Natural killer cell treated with Interleukin-12 subunit alpha and Interleukin-12 subunit beta and Interleukin-15 and Interleukin-18, amount 100 ng/mL, for 72 hours (primary cell): ENCODE measurements around the gene DBP. TPM values are rescaled to one million over a fixed set of nuclear protein-coding genes. Genes with fewer than 3 reads are reported as not detected.
A peak's percentile ranks its signal among the peaks of the same experiment; 100 is the strongest.

Source experiments
- ATAC-seq, 2 donors: fragments of 150-1000 bp; cut with Tn5 transposase in 1 of 2; sonication (Bioruptor Pico), chemical (Tn5 transposase) in 1 of 2; 2 replicates each; pipeline ENCODE4 v1.10.0; 2021
- DNase-seq: peaks from one replicate; pipeline ENCODE4 v3.0.0; 2022; ENCODE audit warnings: low spot score
- H3K27ac Mint-ChIP-seq, 2 donors: 1 replicate in 1 of 2; 2 replicates in 1 of 2; pipeline ENCODE4 v1.8.0; 2022; ENCODE audit warnings: mixed read lengths in 2 of 2, mild to moderate bottlenecking in 1 of 2, moderate library complexity in 1 of 2
- H3K27me3 Mint-ChIP-seq, 2 donors: 1 replicate in 1 of 2; 2 replicates in 1 of 2; pipeline ENCODE4 v1.8.0; 2022; ENCODE audit warnings: mixed read lengths in 2 of 2
- H3K36me3 Mint-ChIP-seq: one replicate; pipeline ENCODE4 v1.8.0; 2022; ENCODE audit warnings: mixed read lengths
- H3K4me1 Mint-ChIP-seq, 2 donors: 1 replicate in 1 of 2; 2 replicates in 1 of 2; pipeline ENCODE4 v1.8.0; 2022; ENCODE audit warnings: low read depth in 2 of 2, mixed read lengths in 2 of 2, mild to moderate bottlenecking in 1 of 2
- H3K4me3 Mint-ChIP-seq: one replicate; pipeline ENCODE4 v1.8.0; 2022; ENCODE audit warnings: mixed read lengths
- H3K9me3 Mint-ChIP-seq: 2 replicates; pipeline ENCODE4 v1.8.0; 2022; ENCODE audit warnings: mixed read lengths
- total RNA-seq, 2 donors: library from RNA; stranded (reverse); gene quantifications; one replicate each; pipeline ENCODE4 v1.2.3, GENCODE V29; 2022

Gene DBP
- total RNA-seq, 2 donors from 2014 or later = 3.8 to 3.9 TPM

GRCh38 chr19:48611872-48612271 is 25.3 kb downstream of the DBP start:
- H3K4me3 Mint-ChIP-seq = no peak overlapping the region
- no peaks in the 10 kb centered on the region for H3K9me3 Mint-ChIP-seq
- ATAC-seq = no peak
- no peak overlapping the region for H3K27ac Mint-ChIP-seq
- H3K4me1 Mint-ChIP-seq = peaks cover 12 to 16% of the 10 kb centered on the region in 2 donors
- no peaks in the 10 kb centered on the region for H3K36me3 Mint-ChIP-seq
- no peak for DNase-seq
- H3K27me3 Mint-ChIP-seq = no peaks in the 10 kb centered on the region

GRCh38 chr19:48609571-48610108 is 27.5 kb downstream of the DBP start:
- Mint-ChIP-seq H3K36me3 (no peaks in the 10 kb centered on the region), H3K27ac (no peak overlapping the region), H3K4me3 (no peak overlapping the region), H3K9me3 (no peaks in the 10 kb centered on the region), H3K27me3 (no peaks in the 10 kb centered on the region), H3K4me1 (peaks cover 6% of the 10 kb centered on the region in 2 donors)
- DNase-seq (no peak), ATAC-seq (no peak)

GRCh38 chr19:48608798-48609263 is 28.3 kb downstream of the DBP start:
- Mint-ChIP-seq H3K4me1 (peaks cover 3% of the 10 kb centered on the region in 2 donors), H3K27me3 (no peaks in the 10 kb centered on the region), H3K27ac (no peak overlapping the region), H3K9me3 (no peaks in the 10 kb centered on the region), H3K36me3 (no peaks in the 10 kb centered on the region), H3K4me3 (no peak overlapping the region)
- DNase-seq = no peak
- peak; percentile 48 to 56 for ATAC-seq

GRCh38 chr19:48607359-48607755 is 29.8 kb downstream of the DBP start:
- Mint-ChIP-seq H3K9me3 (no peaks in the 10 kb centered on the region), H3K27ac (no peak overlapping the region)
- no peak for ATAC-seq

GRCh38 chr19:48606463-48607358 is 30.5 kb downstream of the DBP start, which contains the start of gene SPACA4:
Gene SPACA4, plus strand, starts transcription at chr19:48606742. Its CDS starts 237 bp downstream, at chr19:48606979.
- no peaks in the 10 kb centered on the region for H3K4me1 Mint-ChIP-seq

More at GRCh38 chr19:48607359-48607755, 29.8 kb downstream of the DBP start:
- H3K27me3 Mint-ChIP-seq = no peaks in the 10 kb centered on the region
- DNase-seq = no peak
- H3K4me3 Mint-ChIP-seq = no peak overlapping the region
- no peaks in the 10 kb centered on the region for H3K36me3 Mint-ChIP-seq
- no peaks in the 10 kb centered on the region for H3K4me1 Mint-ChIP-seq

GRCh38 chr19:48603850-48604249 is 33.3 kb downstream of the DBP start:
- no peaks in the 10 kb centered on the region for H3K27me3 Mint-ChIP-seq
- H3K4me3 Mint-ChIP-seq = no peak overlapping the region
- H3K9me3 Mint-ChIP-seq = no peaks in the 10 kb centered on the region
- ATAC-seq = no peak
- no peaks in the 10 kb centered on the region for H3K36me3 Mint-ChIP-seq
- DNase-seq = no peak
- no peaks in the 10 kb centered on the region for H3K4me1 Mint-ChIP-seq
- no peak overlapping the region for H3K27ac Mint-ChIP-seq

More at GRCh38 chr19:48606463-48607358, 30.5 kb downstream of the DBP start, which contains the start of gene SPACA4:
- Mint-ChIP-seq H3K27ac (no peak within 1 kb of the TSS), H3K9me3 (no peaks in the 10 kb centered on the region), H3K36me3 (no peaks in the 10 kb centered on the region), H3K4me3 (no peak within 1 kb of the TSS), H3K27me3 (no peaks in the 10 kb centered on the region)
- DNase-seq (no peak), ATAC-seq (peak in 1 of 2 donors; percentile 20)

- no peak for DNase-seq
- Mint-ChIP-seq H3K9me3 (no peaks in the 10 kb centered on the region), H3K27me3 (peaks cover 0 to 4% of the 10 kb centered on the region in 2 donors), H3K4me1 (no peaks in the 10 kb centered on the region), H3K36me3 (no peaks in the 10 kb centered on the region), H3K27ac (no peak overlapping the region), H3K4me3 (no peak overlapping the region)
- no peak for ATAC-seq
Measured at GRCh38 chr19:48603449-48603848, 33.7 kb downstream of the DBP start.

- H3K27ac Mint-ChIP-seq = no peak overlapping the region
- no peak overlapping the region for H3K4me3 Mint-ChIP-seq
- ATAC-seq (no peak), DNase-seq (no peak)
- peaks cover 0 to 4% of the 10 kb centered on the region in 2 donors for H3K27me3 Mint-ChIP-seq
- no peaks in the 10 kb centered on the region for H3K9me3 Mint-ChIP-seq
- H3K4me1 Mint-ChIP-seq = no peaks in the 10 kb centered on the region
- no peaks in the 10 kb centered on the region for H3K36me3 Mint-ChIP-seq
Measured at GRCh38 chr19:48603001-48603400, 34.2 kb downstream of the DBP start.

- Mint-ChIP-seq H3K9me3 (no peaks in the 10 kb centered on the region), H3K4me3 (no peak overlapping the region), H3K27me3 (peaks cover 0 to 4% of the 10 kb centered on the region in 2 donors), H3K27ac (no peak overlapping the region), H3K4me1 (no peaks in the 10 kb centered on the region), H3K36me3 (no peaks in the 10 kb centered on the region)
- DNase-seq = no peak
- ATAC-seq = no peak
Measured at GRCh38 chr19:48600679-48601417, 36.3 kb downstream of the DBP start.

GRCh38 chr19:48598996-48599700 is 38.0 kb downstream of the DBP start:
- H3K36me3 Mint-ChIP-seq = no peaks in the 10 kb centered on the region
- H3K27ac Mint-ChIP-seq = no peak overlapping the region
- no peaks in the 10 kb centered on the region for H3K4me1 Mint-ChIP-seq
- no peaks in the 10 kb centered on the region for H3K9me3 Mint-ChIP-seq
- H3K27me3 Mint-ChIP-seq = peaks cover 0 to 4% of the 10 kb centered on the region in 2 donors
- ATAC-seq = no peak
- DNase-seq = no peak
- H3K4me3 Mint-ChIP-seq = no peak overlapping the region

GRCh38 chr19:48596679-48597465 is 40.3 kb downstream of the DBP start:
- DNase-seq (no peak), ATAC-seq (peak; percentile 56 to 76)
- Mint-ChIP-seq H3K9me3 (no peaks in the 10 kb centered on the region), H3K27ac (peak overlapping the region in 1 of 2 donors; percentile 53), H3K27me3 (peaks cover 0 to 4% of the 10 kb centered on the region in 2 donors), H3K4me1 (no peaks in the 10 kb centered on the region), H3K4me3 (peak overlapping the region; percentile 36), H3K36me3 (no peaks in the 10 kb centered on the region)

GRCh38 chr19:48596237-48596636 is 40.9 kb downstream of the DBP start:
- Mint-ChIP-seq H3K4me3 (no peak overlapping the region), H3K27ac (no peak overlapping the region), H3K27me3 (peaks cover 0 to 4% of the 10 kb centered on the region in 2 donors), H3K36me3 (no peaks in the 10 kb centered on the region), H3K9me3 (no peaks in the 10 kb centered on the region), H3K4me1 (no peaks in the 10 kb centered on the region)
- DNase-seq (no peak), ATAC-seq (no peak)
